AG04449 (cell line): ENCODE results near the gene IL1R2.

Source experiments
- CTCF ChIA-PET: fragments of 350-600 bp; formaldehyde crosslinking; extraction: SDS; loops from one replicate; lab custom pipeline; 2021; ENCODE audit warnings: antibody characterized with exemption; lab: Yijun Ruan, JAX
- POLR2A ChIA-PET: fragments of 400-600, 350-600 bp; formaldehyde crosslinking; extraction: SDS; loops from one replicate; lab custom pipeline; 2020; ENCODE audit warnings: antibody characterized with exemption, inconsistent platforms; lab: Yijun Ruan, JAX
- DNase-seq: peaks from one replicate; pipeline ENCODE4 v3.0.0-alpha.2; 2010; ENCODE audit warnings: low read depth, low spot score
- H3K4me3 ChIP-seq: 2 replicates; pipeline ENCODE4 v1.5.1; 2011; ENCODE audit warnings: low read depth, mild to moderate bottlenecking, control low read depth, low read length
- CTCF ChIP-seq: IDR thresholded peaks from one replicate; pipeline ENCODE4 v1.5.1; 2011; ENCODE audit warnings: mild to moderate bottlenecking, moderate library complexity, low read length, control low read depth, inconsistent platforms; ENCODE audit not compliant: insufficient read depth; ENCODE audit errors: missing control alignments

IL1R2 gene

GRCh38 chr2:101985101-101985792 is 6.5 kb upstream of the IL1R2 start:
- ChIA-PET POLR2A (no interaction called here), CTCF (interaction anchor here (1.3 kb wide), 1 partner anchor 101 kb away, joined by 8 read pairs; no protein-coding TSS in a partner anchor)
- H3K4me3 ChIP-seq: no peak overlapping the region
- TF ChIP-seq CTCF: no peak
- DNase-seq: no peak

GRCh38 chr2:101985793-101986164 is 6.0 kb upstream of the IL1R2 start:
- no peak for TF ChIP-seq CTCF
- H3K4me3 ChIP-seq: no peak overlapping the region
- ChIA-PET POLR2A (no interaction called here), CTCF (interaction anchor here (0.7 kb wide), 1 partner anchor 102 kb away, joined by 3 read pairs; no protein-coding TSS in a partner anchor)
- no peak for DNase-seq

GRCh38 chr2:101986376-101986775 is 5.4 kb upstream of the IL1R2 start:
- no peak for DNase-seq
- ChIA-PET POLR2A (no interaction called here), CTCF (interaction anchor here (0.7 kb wide), 1 partner anchor 102 kb away, joined by 3 read pairs; no protein-coding TSS in a partner anchor)
- no peak for TF ChIP-seq CTCF
- H3K4me3 ChIP-seq: no peak overlapping the region

- DNase-seq: no peak
- POLR2A ChIA-PET: no interaction called here
- H3K4me3 ChIP-seq: no peak overlapping the region
- CTCF ChIA-PET: interaction anchor here (1.1 to 2.6 kb wide), 4 partner anchors 19 to 253 kb away, joined by 3 to 10 read pairs (median 6); no protein-coding TSS in a partner anchor
- no peak for TF ChIP-seq CTCF
These were observed 4.7 kb upstream of the IL1R2 start for GRCh38 chr2:101986804-101987740.

- TF ChIP-seq CTCF: no peak
- POLR2A ChIA-PET: no interaction called here
- DNase-seq: no peak
- CTCF ChIA-PET: interaction anchor here (1.1 to 2.6 kb wide), 6 partner anchors 16 to 455 kb away, joined by 3 to 10 read pairs (median 4); no protein-coding TSS in a partner anchor
- no peak overlapping the region for H3K4me3 ChIP-seq
These were observed 3.9 kb upstream of the IL1R2 start for GRCh38 chr2:101987832-101988231.
